ENCODE measurements around the gene LMBR1L.

LMBR1L gene

DNA sequence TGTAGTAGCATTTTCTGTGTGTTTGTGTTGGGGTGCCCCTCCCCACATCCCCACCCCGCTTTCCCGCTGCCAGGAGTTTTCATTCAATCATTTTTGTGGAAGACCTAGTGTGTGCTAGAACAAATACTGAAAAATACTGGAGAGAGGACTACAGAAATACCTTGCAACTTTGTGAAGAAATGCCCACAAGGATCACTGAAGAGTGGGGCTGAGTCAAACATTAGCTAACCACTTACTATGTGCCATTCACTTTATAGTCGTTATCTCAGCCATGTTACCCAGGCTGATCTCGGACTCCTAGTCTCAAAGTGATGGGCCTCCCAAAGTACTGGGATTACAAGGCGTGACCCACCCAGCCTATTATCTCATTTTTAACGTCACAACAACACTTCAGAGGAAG lies 559 bp upstream of the LMBR1L start:
- no peak for DNase-seq

DNA sequence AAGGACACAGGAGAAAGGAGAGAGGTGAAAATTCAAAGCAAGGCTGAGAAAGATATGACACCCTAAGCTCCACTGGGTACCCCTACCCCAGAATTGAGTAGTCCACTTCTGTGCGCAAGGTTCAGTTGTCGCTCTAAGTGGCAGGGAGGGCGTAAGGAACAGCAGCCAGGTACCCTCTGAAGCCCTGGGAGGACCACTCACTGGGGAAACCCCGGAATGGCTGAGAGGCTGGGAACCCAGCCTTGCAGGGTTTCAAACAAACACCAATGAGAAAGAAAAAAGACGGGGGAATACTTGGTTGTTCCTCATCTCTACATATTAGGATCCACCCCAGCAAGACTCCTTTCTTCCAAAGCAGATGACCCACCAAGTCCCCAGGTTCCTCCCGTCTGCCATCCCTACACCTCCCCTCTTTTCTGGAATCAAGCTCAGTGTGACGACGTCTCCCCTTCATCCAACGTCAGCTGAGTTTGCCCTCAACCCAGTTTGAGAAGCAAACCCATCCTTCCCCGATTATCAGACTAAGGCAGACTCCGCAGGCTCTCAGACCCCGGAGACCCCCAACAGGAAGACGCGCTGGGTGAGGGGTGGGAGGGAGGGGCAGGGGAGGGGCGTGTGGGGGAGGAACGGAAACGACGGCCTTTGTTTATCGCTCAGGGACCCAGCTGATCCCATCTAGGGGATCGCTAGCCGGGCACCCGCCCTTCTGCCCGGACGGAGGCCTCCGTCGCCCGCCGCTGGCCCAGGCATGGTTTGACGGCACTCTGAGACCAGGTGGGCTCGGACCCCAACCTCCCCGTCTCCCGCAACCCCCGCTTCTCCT lies 795 bp downstream of the LMBR1L start:
- no peak for DNase-seq

DNA sequence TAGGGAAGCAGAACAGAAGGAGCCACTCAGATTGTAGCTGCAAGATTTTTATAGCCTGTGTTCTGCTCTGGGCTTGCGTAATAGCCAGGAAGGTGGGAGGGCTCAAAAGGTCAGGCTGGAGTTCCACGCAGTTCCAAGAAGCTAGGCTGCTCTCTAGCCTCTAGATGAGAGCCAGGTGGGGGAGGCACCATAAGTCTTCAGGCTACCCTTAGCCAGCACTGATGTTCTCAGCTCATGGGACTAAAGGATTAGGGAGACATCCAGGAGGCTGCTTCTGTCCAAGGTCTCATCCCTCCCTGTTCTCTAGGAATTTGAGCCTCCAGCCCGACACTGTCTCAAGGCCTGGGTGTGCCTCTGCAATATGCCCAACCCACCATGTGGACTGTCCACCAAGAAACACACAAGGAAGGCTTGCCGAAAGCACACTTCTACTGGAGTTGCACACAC lies 1.7 kb downstream of the LMBR1L start:
- no peak for DNase-seq

DNA sequence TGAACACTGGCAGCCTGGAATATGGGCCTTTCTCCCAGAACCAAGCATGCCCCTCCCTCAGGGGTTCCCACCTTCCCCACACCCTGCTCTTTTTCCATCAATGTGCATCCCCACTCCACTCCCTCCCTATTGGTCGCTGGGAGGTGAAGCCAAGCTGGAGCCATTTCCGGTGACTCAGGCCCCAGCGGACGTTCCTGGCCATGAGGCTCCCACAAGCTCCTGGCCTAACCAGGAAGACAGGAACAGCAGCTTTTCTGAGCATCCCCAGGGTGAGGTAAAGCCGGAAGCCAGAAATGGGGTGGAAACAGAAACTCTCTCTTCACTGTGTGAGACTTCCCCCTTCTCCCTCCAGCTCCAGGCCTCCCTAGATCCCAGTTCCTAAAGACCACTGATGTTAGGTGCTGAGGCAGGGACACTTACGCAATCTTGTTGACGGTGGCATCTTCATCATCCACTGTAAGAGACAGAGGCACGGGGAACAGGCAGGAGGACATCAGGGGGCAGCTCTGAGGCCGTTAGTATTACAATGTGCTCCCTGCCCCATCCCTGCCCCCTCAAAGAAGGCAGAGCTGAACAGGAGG lies 5.1 kb downstream of the LMBR1L start:
- no peak for DNase-seq

DNA sequence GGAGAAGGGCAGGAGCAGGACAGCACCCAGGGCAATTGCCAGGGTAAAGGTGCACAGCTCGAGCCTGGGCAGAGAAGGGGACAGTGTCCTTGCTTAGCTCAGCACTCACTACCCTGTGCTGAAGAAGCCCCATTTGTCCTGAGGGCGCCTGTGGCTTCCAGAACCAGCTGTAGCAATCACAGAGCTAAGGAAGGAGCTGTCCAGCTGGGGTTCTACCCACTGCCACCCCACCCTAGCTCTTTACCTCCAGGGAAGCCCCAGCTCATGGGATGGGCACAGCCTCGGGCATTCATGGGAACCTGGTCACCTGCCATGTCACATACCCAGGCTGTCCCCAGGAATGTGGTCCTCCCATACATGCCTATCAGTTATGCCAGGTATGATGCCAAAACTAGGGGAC lies 5.8 kb downstream of the LMBR1L start:
- no peak for DNase-seq

DNA sequence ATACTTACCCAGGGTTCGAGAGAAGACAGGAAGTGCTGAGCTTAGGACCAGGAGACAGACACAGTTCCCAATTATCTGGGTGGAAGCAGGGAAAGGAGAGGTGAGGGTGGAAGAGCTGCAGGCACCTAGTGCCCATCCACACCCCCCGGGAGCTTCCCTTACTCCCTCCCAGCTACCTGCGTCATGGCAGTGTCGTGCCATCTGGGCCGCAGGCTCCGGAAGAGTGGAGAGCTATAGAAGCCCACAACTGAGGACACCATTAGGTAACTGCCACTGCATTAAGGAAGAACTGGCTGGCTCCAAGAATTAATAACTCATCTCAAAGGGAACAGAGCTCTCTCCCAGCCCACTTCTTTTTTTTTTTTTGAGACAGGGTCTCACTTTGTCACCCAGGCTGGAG lies 10.3 kb downstream of the LMBR1L start:
- DNase-seq: no peak

DNA sequence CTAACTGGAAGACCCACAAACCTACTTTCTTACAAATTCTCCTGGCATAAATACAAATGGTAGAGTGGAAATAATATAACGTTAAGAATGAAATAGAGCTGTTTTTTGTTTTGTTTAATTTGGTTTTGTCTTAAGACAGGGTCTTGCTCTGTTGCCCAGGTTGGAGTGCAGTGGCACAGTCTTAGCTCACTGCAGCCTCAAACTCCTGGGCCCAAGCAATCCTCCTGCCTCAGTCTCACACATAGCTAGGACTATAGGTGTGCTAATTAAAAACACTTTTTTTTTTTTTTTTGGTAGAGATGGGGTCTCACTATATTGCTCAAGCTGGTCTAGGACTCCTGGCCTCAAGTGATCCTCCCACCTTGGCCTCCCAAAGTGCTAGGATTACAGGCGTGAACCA lies 11.9 kb downstream of the LMBR1L start:
- DNase-seq: no peak

DNA sequence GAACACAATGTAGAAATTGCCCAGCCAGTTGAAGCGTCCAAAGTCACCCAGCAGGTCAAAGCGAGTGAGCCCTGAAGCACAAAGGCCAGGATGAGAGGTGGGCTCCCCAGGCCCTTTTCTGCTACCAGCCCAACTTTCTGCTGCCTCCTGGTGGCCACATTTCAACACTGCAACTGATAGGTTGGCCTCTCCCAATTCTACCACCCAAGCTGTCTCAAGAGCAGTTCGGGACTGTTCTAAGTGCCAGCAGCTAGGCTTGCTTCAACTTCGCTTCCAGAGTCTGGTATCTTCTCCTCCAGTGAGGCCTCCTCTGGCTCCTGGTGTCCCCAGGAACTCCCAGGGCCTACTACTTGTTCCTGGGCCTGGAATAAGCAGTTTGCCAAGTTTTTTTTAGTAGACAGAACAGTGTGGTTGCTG lies 12.6 kb downstream of the LMBR1L start:
- peak; percentile 6 for DNase-seq

DNA sequence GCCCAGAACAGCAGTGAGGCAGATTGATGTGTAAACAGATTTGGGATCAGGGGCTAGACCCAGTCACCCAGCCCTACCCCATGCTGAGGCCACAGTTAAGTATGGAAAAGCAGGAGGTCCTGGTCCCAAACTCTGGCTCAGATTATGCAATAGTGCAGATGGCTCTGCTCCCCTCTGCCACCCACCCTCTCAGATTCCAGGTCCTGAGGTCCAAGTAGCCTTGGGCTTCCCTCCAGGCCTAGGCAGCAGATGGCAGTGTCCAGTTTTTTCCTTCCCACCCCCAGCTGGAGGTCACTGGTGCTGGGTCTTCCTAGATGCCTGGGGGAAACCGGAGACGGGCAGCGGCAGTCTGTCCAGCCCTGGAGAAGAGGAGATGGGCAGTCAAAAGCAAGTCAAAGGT lies 13.3 kb downstream of the LMBR1L start:
- DNase-seq: no peak

DNA sequence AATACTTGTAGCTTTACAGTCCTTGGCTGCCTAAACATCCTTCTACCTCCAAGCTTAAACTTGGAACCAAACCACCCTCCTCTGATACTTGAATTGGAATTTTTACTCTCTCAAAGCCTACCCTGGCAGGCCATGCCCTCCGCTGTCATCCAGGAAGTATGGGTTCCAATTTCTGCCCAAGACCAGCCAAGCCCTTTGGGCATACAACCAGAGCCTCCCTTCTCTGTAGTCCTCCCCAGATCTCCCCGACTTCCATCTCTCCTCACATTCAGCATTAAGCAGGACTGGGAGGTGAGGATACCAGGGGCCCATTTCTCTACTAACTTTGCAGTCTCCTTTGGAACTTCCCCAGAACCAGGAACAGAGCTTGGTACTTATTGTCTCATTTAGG lies 15.7 kb downstream of the LMBR1L start:
- no peak for DNase-seq

DNA sequence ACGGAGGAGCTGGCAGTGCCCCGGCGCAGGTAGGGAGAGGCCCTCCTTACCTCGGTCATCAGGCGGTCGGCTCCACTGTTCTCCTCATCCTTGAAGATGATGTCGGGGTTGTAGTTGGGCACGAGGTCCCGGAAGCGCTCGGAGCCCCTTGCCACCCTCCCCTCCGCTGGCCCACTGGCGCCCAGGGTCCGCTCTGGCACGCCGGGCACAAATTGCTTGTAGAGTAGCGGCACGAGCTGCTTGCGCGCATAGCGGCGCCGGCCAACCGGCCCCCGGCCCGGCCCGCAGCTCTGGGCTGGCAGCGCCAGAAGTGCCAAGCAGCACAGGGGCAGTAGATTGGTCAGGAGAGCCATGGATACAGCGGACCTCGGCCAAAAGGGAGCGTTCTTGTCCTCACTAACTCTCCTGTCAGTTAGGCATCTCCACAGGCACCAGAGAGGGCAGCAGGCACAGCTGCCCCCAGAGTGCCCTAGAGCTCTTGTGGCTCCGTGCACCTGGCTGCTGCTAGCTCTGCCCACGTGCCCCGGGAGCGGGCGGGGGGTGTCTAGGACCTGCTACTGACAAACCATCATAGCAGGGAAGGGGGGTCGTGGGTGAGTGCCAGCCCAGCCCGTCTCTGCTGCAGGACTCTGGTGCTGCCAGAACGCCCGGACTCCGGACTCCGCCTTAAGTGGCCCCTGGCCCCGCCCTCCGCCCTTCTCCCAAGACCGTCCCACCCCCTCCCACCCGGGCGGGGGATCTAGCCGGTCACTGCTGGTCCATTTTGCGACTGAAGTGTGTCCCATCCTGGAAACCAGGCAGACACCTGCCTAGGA lies 16.3 kb downstream of the LMBR1L start, which contains the start of gene DHH:
Gene DHH (minus strand): TSS at position 642 of the 815 bp plus-strand sequence. CDS start 289 bp downstream, at position 353.
- no peak for DNase-seq

DNA sequence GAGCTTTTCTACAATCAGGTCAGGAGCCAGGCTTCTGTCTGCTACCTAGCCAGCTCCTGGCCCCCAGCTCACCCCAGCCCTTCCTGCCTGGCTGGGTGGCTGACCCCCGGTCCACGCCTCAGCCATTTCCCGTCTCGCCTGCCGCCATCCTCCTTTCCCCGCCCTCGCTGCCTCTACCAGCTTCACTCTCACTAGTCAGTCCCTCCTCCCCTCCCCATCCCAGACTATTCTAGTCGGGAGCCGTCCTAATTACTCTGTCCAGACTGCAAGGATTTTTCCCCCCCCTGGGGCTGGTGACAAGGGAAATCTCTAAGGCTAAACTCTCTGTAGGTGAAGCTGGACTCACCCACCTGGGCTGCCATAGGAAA lies 16.9 kb downstream of the LMBR1L start:
- no peak for DNase-seq

DNA sequence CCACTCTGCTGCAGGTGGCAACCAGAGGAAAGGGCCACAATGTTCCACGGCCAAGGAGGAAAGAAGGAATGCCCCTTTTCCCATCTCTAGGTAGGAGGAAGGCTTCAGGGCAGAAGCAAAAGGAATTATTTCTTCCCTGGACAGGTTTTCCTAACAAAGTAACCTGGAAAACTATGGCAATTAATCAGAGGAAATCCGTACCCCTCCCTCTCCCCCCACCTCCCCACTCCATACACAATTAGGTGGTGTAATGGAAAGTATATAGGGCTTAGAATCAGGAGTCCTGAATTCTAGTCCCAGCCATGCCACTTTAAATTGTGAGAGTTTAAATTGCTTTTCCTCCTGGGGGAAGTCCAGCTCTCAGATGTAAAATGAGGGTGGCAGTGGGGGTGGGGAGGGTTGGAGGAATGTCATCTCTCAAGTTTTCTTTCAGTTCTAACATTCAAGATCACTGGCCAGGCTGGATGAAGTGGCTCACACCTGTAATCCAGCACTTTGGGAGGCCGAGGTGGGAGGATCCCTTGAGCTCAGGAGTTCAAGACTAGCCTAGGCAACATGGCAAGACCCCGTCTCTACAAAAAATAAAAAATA lies 17.7 kb downstream of the LMBR1L start:
- no peak for DNase-seq

DNA sequence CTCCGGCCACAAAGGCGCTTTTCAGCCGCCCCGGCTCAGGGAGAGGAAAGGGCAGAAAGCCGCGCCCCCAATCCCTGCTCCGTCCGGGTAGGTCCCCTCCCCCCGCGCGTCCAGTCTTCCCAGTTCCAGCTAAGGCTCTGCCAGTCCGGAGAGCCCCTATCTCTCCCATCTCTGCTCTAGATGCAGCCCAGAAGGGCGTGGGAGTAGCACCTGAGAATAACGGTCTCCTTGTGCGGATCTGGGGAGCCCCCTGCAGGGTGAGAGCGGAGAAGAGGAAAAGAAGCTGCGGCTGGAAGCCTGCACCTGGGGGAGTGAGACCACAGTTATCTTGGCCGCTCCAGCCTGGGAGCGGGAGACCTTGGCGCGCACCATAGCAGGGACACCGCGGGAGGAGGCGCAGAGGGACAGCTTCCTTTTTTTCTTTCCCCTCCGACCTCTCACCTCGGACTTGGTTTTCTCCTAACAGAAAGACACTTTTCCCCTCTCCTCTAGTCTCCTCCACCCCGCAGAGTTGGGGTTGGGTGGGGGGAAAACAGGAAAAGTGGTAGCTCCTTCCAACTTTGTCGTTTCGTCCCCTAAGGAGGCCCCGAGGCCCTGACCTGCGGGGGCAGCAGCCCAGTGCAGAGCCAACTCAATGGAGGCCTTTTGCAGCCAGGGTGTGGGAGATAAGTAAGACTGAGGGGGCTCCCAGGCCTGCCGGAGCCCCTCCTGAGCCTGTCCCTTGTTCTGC lies 18.4 kb downstream of the LMBR1L start:
- no peak for DNase-seq

DNA sequence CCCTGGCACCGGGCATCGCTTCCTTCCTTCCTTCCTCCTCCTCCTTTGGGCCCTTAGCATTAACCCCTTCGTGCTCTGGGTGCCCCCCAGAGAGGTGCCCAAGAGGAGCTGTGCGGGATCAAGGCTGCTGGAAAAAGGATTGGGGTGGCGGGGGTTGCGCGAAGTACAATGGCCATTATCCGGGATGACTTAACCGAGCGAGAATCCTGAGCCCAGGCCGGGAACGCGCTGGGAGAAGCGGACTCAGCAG lies 18.9 kb downstream of the LMBR1L start:
- no peak for DNase-seq

DNA sequence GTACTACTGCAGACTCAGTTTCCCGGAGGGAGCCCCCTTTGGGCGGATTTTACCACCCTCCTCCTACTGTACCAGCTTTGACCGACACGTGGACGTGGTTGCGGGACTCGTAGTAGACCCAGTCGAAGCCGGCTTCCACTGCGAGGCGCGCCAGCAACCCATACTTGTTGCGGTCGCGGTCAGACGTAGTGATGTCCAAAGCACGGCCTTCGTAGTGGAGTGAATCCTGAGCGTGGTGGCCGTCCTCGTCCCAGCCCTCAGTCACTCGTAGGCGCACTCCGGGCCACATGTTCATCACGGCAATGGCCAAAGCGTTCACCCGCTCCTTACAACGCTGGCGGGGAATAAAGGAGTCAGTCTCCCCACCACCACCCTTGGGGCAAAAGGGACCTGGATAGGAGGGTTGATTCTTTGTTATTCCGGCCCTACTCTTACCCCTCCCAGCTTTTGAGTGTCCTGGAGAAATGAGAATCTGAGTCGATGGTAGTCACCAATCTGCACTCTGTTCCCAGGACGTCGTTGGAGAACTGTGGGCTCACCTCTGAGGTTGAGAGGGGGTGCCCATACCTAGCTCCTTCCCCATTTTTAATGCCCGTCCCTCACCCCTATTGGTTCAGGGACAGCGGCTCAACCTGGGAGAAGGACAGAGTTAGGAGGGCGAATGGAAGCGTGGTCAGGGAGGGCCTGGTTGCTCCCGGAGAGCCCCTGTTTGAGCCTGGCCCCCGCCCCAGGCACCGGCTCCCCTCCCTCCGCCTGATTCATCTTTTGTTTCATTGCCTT lies 19.4 kb downstream of the LMBR1L start:
- DNase-seq: no peak

DNA sequence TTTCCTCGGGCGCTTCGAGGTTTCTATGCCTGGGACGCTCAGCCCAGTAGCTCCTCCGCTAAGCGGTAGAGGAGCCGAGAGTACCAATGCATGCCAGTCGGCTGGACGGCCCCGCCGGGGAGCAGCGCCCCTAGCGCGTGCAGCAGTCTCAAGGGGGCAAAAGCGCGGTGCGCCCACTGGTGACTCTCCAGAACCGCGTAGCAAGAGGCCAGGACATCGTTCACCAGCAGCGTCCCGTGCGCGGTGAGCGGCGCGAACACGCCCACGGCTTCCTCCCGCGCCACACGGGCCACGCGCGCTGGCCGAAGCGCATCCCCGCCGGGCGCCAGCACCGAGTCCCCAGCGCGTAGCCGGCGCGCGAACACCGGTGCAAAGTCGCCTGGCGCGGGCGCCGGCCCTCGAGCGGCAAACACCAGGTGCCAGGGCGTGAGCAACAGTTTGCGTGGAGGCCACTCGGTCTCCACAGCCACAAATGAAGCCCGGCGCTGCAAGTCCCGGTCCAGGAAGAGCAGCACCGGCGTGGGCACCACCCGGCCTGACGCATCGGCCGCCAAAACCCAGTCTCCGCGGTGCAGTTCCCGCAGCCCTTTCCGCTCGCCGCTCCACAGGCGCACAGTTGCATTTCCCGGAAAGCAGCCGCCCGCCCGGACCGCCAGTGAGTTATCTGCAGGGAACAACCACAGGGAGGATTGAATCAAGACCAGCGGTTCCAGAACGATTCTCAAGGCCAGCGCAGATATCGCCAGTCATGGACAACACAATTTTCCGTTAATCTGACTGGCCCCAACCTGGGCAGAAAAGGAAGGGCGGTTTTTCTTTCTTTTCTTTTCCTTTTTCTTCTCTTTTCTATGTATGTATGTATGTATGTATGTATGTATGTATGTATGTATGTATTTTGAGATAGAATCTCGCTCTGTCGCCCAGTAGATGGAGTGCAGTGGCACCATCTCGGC lies 20.6 kb downstream of the LMBR1L start:
- DNase-seq: no peak

DNA sequence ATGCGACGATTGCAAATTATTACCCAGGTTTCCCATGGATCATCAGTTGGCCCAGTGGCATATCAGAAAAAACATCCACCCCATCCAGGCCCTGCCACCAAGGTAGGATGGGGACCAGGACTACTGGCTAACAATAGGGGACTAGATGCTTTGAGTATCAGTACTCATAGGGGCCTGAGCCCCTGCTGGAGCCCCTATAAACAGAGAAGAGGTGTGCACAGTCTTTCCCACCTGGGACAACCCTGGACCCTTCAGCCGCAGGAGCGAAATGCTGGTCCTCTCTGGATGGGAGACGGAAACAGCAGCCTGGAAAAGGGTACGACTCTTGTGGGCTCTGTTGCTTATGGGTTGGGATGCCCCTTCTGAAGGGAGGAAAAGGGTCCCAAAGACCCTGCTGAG lies 21.7 kb downstream of the LMBR1L start:
- no peak for DNase-seq

DNA sequence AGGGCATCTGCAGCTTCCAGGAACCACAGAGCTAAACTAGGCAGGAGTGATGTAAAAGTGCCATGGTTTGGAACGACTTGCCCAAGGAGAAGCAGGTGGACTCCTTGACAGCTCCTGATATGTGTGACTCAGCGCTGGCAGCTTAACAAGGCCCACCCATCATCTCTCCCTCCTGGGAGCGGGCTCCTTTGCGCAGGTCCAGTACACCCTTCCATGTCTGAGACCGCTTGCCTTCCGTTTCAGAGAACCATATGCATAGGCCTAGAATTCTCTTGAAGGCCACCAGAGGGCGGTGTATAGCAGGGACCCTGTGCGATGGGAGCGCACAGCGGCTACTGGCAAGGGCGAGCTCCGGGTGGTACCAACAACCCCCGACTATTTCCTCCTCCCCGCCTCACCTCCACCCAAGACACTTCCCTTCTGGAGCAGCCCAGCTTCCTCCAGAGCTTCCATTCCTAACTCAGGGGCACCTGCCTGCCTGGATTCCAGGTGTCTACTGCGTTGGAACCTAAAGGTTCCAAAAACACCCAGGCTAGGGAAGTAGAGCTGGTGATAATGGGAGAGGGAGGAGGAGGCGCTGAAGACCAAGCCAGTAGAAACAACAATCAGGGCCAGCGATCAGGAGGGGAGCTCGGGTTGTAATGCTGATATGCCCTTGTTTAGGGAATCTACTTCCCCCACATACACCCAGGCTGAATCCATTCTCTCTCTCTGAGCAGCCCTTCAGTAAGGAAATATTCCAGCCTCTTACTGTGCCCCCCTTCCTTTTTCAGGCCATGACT lies 22.3 kb downstream of the LMBR1L start:
- DNase-seq: peak; percentile 85

DNA sequence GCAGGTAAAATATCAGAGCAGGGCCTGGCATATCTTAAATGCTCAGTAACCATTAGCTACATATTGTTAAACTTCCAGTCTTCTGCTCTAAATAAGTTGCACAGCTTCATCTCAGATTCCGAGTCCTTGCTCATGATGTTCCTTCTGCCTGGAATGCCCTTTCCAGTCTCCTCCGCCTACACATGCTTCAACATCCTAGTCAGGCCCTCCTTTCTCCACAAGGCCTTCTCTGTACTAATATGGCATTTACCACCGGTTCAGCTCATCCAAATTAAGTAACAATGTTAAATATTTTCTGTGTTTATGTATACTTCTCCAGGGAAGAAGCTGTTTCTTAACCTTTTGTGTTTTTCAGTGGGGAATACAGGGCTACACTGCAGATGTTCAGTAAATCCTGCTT lies 24.5 kb downstream of the LMBR1L start:
- DNase-seq: no peak
